ENCODE results near the gene ABCC10.

Gene ABCC10

DNA sequence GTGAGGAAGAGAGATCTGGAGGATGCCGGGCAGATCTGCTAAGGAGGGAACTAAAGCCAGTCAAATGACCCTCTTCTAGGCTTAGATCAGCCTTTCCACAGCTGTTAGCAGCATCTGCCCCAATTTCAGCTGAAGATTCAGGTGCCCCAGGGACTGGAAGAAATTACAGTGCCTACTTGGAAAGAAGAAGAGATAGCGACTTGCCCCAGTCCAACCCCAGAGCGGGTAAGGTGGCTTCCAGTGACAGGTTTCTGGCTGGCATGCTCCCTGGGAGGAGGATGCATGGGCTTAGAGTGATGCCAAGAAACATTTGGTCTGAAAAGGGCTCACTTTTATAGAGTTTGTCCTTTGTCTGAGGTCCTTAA, 50.6 kb downstream of the ABCC10 start:
- peak; percentile 45 to 63 for DNase-seq
- TF ChIP-seq GATA1 (IDR thresholded peaks at IDR 0.05; ENCODE audit: low read depth, low read length): no peak
- no peak for TF ChIP-seq POLR2A (IDR thresholded peaks at IDR 0.05; ENCODE audit: low read length)

- peak in 1 of 2 experiments; percentile 7 for DNase-seq
These were observed 53.7 kb downstream of the ABCC10 start for GRCh38 chr6:43481075-43481474.

GRCh38 chr6:43481591-43482236, 54.4 kb downstream of the ABCC10 start:
- DNase-seq: no peak
- no peak for TF ChIP-seq POLR2A (IDR thresholded peaks at IDR 0.05; ENCODE audit: low read length)
- no peak for TF ChIP-seq GATA1 (IDR thresholded peaks at IDR 0.05; ENCODE audit: low read depth, low read length)

More at GRCh38 chr6:43481075-43481474, 53.7 kb downstream of the ABCC10 start:
- TF ChIP-seq GATA1 (IDR thresholded peaks at IDR 0.05; ENCODE audit: low read depth, low read length) (no peak), POLR2A (IDR thresholded peaks at IDR 0.05; ENCODE audit: low read length) (no peak)

GRCh38 chr6:43488667-43489276, 61.4 kb downstream of the ABCC10 start:
- no peak for DNase-seq
- TF ChIP-seq GATA1 (IDR thresholded peaks at IDR 0.05; ENCODE audit: low read depth, low read length) (no peak), POLR2A (IDR thresholded peaks at IDR 0.05; ENCODE audit: low read length) (no peak)

DNA sequence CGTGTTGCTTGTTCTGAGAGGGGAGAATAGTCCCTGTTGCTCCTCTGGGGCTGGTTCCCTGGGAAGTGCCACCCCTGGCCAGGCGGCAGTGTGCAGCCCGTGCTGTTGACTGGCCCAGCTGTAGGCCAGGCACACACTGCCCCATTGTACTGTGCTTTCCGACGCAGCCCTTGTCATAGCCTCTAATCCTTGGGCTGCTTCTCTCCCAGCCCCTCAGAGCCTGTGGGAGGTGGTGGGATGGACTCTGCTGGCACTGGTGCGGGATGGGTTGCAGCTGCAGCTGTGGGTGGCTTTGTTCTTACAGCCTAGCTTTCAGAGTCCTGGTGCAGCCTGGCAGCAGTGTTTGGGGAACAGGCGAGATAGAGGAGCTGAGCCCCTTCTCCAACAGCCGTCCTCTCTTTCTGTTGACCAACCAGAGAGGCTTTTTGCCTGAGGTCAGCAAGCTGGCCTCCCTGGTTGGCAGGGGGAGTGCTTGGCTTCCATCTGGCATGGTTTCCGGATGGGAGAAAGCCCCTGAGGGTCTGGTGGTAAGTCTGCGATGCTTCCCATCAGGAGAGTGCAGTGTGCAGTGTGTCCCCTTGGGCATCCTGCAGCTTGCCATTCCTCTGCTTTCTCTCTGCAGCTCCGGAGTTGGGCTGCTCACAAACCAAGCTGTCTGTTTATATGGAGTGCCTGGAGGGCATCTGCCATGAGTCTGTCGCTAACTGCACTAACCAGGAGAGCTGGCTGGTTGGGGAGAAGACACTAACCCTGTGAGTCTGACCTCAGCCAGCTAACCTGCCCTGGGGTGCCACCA, 62.1 kb downstream of the ABCC10 start:
- TF ChIP-seq POLR2A (IDR thresholded peaks at IDR 0.05; ENCODE audit: low read length) (no peak), GATA1 (IDR thresholded peaks at IDR 0.05; ENCODE audit: low read depth, low read length) (no peak)
- no peak for DNase-seq

- TF ChIP-seq GATA1 (IDR thresholded peaks at IDR 0.05; ENCODE audit: low read depth, low read length) (no peak), POLR2A (IDR thresholded peaks at IDR 0.05; ENCODE audit: low read length) (no peak)
- no peak for DNase-seq
These were observed 63.2 kb downstream of the ABCC10 start for GRCh38 chr6:43490523-43490939.

GRCh38 chr6:43491750-43492661, 64.7 kb downstream of the ABCC10 start:
- TF ChIP-seq GATA1 (IDR thresholded peaks at IDR 0.05; ENCODE audit: low read depth, low read length): no peak
- TF ChIP-seq POLR2A (IDR thresholded peaks at IDR 0.05; ENCODE audit: low read length): no peak
- no peak for DNase-seq

GRCh38 chr6:43492673-43493072, 65.3 kb downstream of the ABCC10 start:
- TF ChIP-seq GATA1 (IDR thresholded peaks at IDR 0.05; ENCODE audit: low read depth, low read length) (no peak), POLR2A (IDR thresholded peaks at IDR 0.05; ENCODE audit: low read length) (no peak)
- DNase-seq: no peak

DNA sequence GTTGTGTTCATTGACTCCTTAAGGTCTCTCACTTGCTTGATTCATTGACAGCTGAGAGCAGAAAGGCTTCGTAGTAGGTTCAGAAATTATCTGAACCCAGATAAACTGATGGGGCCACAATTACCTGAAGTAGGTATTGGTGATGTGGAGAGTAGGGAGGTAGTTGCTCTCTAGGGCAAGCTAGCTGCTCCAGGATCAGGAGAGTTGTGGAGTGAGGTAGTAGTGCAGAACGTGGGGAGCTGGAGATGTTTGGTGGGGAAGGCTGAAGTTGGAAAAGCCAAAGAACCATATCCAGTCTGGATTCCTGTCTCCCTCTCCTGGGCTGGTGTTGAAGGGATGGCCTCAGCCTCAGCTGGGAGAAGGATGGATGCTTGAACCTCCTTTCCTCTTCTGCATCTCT, 65.9 kb downstream of the ABCC10 start:
- DNase-seq: no peak
- no peak for TF ChIP-seq GATA1 (IDR thresholded peaks at IDR 0.05; ENCODE audit: low read depth, low read length)
- no peak for TF ChIP-seq POLR2A (IDR thresholded peaks at IDR 0.05; ENCODE audit: low read length)

DNA sequence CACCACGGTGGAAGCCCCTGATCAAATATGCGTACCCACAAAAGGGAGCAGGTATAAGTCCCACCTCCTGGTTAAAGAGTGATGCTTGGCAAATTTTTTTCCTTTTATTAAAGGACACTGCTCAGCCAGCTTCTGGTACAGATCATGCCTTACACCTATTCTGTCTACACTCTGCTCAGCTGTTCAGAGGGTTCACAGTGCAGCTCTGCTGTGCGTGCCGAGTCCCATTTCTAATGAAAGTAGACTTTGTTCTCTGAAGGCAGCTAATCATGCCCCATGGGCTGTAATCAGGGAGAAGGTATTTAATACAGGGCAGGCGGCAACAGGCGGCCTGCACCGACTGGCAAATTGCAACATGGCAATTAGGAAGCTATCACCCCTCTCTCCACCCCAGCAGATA, 66.5 kb downstream of the ABCC10 start:
- no peak for TF ChIP-seq GATA1 (IDR thresholded peaks at IDR 0.05; ENCODE audit: low read depth, low read length)
- TF ChIP-seq POLR2A (IDR thresholded peaks at IDR 0.05; ENCODE audit: low read length): no peak

GRCh38 chr6:43494321-43494720, 67.0 kb downstream of the ABCC10 start:
- DNase-seq: no peak
- no peak for TF ChIP-seq POLR2A (IDR thresholded peaks at IDR 0.05; ENCODE audit: low read length)
- no peak for TF ChIP-seq GATA1 (IDR thresholded peaks at IDR 0.05; ENCODE audit: low read depth, low read length)

More for the DNA sequence above, 66.5 kb downstream of the ABCC10 start:
- DNase-seq: no peak

- DNase-seq: no peak
- TF ChIP-seq GATA1 (IDR thresholded peaks at IDR 0.05; ENCODE audit: low read depth, low read length) (no peak), POLR2A (IDR thresholded peaks at IDR 0.05; ENCODE audit: low read length) (no peak)
These were observed 67.4 kb downstream of the ABCC10 start for GRCh38 chr6:43494766-43495165.

GRCh38 chr6:43495409-43495941, 68.1 kb downstream of the ABCC10 start:
- TF ChIP-seq GATA1 (IDR thresholded peaks at IDR 0.05; ENCODE audit: low read depth, low read length): no peak
- TF ChIP-seq POLR2A (IDR thresholded peaks at IDR 0.05; ENCODE audit: low read length): no peak
- no peak for DNase-seq

All from erythroblast (primary cell).